Measurements from ENCODE around the gene LSM8. TPM values are rescaled to one million over a fixed set of nuclear protein-coding genes. Genes with fewer than 3 reads are reported as not detected.
A peak's percentile ranks its signal among the peaks of the same experiment; 100 is the strongest.
"Not testable (repeated sequence)": the region's sequence is repeated elsewhere in the genome, so short reads cannot be mapped to it uniquely, and the experiment has no call there.

Gene LSM8
- 10 to 100 TPM; 15.9 to 45.2 (median 31.8) TPM for polyA plus RNA-seq
- long read RNA-seq, donor 1, full-length matches to known transcripts, result 79 of 84 reads
- long read RNA-seq, donor 1, partial matches to known transcripts, result 0 of 84 reads
- long read RNA-seq, donor 1, other reads (novel, unspliced or antisense), result 5 of 84 reads
- long read RNA-seq, donor 2, full-length matches to known transcripts, result 19 of 19 reads
- long read RNA-seq, donor 2, partial matches to known transcripts, result 0 of 19 reads
- long read RNA-seq, donor 2, other reads (novel, unspliced or antisense), result 0 of 19 reads
- long read RNA-seq, donor 3, full-length matches to known transcripts, result 29 of 35 reads
- long read RNA-seq, donor 3, partial matches to known transcripts, result 6 of 35 reads
- long read RNA-seq, donor 3, other reads (novel, unspliced or antisense), result 0 of 35 reads
- long read RNA-seq, donor 4, result 0 reads
- long read RNA-seq, donor 5, full-length matches to known transcripts, result 7 of 7 reads
- long read RNA-seq, donor 5, partial matches to known transcripts, result 0 of 7 reads
- long read RNA-seq, donor 5, other reads (novel, unspliced or antisense), result 0 of 7 reads
- long read RNA-seq, donor 6, full-length matches to known transcripts, result 34 of 34 reads
- long read RNA-seq, donor 6, partial matches to known transcripts, result 0 of 34 reads
- long read RNA-seq, donor 6, other reads (novel, unspliced or antisense), result 0 of 34 reads
- long read RNA-seq, donor 7, full-length matches to known transcripts, result 74 of 74 reads
- long read RNA-seq, donor 7, partial matches to known transcripts, result 0 of 74 reads
- long read RNA-seq, donor 7, other reads (novel, unspliced or antisense), result 0 of 74 reads
- long read RNA-seq, donor 8, transcript LSM8-201 (4 exons, 1,305 nt), result major isoform, 5 of 5 reads
- long read RNA-seq, donor 8, partial matches to known transcripts, result 0 of 5 reads
- long read RNA-seq, donor 8, other reads (novel, unspliced or antisense), result 0 of 5 reads
- long read RNA-seq, donor 9, full-length matches to known transcripts, result 5 of 5 reads
- long read RNA-seq, donor 9, partial matches to known transcripts, result 0 of 5 reads
- long read RNA-seq, donor 9, other reads (novel, unspliced or antisense), result 0 of 5 reads
- long read RNA-seq, donor 10, full-length matches to known transcripts, result 43 of 51 reads
- long read RNA-seq, donor 10, partial matches to known transcripts, result 8 of 51 reads
- long read RNA-seq, donor 10, other reads (novel, unspliced or antisense), result 0 of 51 reads

- WGBS, 3 donors, result 0% methylated on average over 62 of the region's 62 CpGs
- Histone ChIP-seq H3K27me3 (ENCODE audit: control insufficient read depth in 3 of 3, insufficient read depth in 3 of 3, low read length in 3 of 3) (no peaks in the 10 kb centered on the region), H3K36me3 (ENCODE audit: control insufficient read depth in 3 of 3, insufficient read depth in 2 of 3, low read depth in 1 of 3, low read length in 3 of 3) (peaks cover 0 to 3% (median 0%) of the 10 kb centered on the region in 3 donors), H3K9me3 (ENCODE audit: control insufficient read depth in 2 of 2, insufficient read depth in 1 of 2, low read depth in 1 of 2, low read length in 1 of 2) (no peaks in the 10 kb centered on the region), H3K4me3 (ENCODE audit: low read depth in 1 of 3, low read length in 3 of 3) (peak within 1 kb of the TSS; percentile 76 to 99 (median 88)), H3K27ac (ENCODE audit: low read depth in 1 of 3, low read length in 2 of 3) (peak within 1 kb of the TSS; percentile 92 to 99 (median 96)), H3K4me1 (ENCODE audit: control insufficient read depth in 3 of 3, insufficient read depth in 2 of 3, low read depth in 1 of 3, low read length in 2 of 3) (peaks cover 0 to 5% (median 4%) of the 10 kb centered on the region in 3 donors)
- DNase-seq (peak; percentile 99), FAIRE-seq (no peak)
These were observed at the start of gene LSM8 for GRCh38 chr7:118183786-118184564. LSM8 (plus strand) TSS chr7:118184164; CDS start chr7:118184224, 60 bp downstream.

GRCh38 chr7:118134420-118134819 lies 49.5 kb upstream of the LSM8 start:
- H3K9me3 ChIP-seq (ENCODE audit: control insufficient read depth in 2 of 2, insufficient read depth in 1 of 2, low read depth in 1 of 2, low read length in 1 of 2); DNase-seq; H3K36me3 ChIP-seq (ENCODE audit: control insufficient read depth in 3 of 3, insufficient read depth in 2 of 3, low read depth in 1 of 3, low read length in 3 of 3); H3K27ac ChIP-seq (ENCODE audit: low read depth in 1 of 3, low read length in 2 of 3); H3K27me3 ChIP-seq (ENCODE audit: control insufficient read depth in 3 of 3, insufficient read depth in 3 of 3, low read length in 3 of 3); FAIRE-seq; H3K4me3 ChIP-seq (ENCODE audit: low read depth in 1 of 3, low read length in 3 of 3); H3K4me1 ChIP-seq (ENCODE audit: control insufficient read depth in 3 of 3, insufficient read depth in 2 of 3, low read depth in 1 of 3, low read length in 2 of 3): not testable (repeated sequence)

- 49 to 68% (median 62%) methylated on average over 1 of the region's 1 CpG for WGBS, 3 donors
- Histone ChIP-seq H3K27me3 (ENCODE audit: control insufficient read depth in 3 of 3, insufficient read depth in 3 of 3, low read length in 3 of 3) (no peaks in the 10 kb centered on the region), H3K4me1 (ENCODE audit: control insufficient read depth in 3 of 3, insufficient read depth in 2 of 3, low read depth in 1 of 3, low read length in 2 of 3) (no peaks in the 10 kb centered on the region), H3K4me3 (ENCODE audit: low read depth in 1 of 3, low read length in 3 of 3) (no peak overlapping the region), H3K36me3 (ENCODE audit: control insufficient read depth in 3 of 3, insufficient read depth in 2 of 3, low read depth in 1 of 3, low read length in 3 of 3) (no peaks in the 10 kb centered on the region), H3K27ac (ENCODE audit: low read depth in 1 of 3, low read length in 2 of 3) (no peak overlapping the region), H3K9me3 (ENCODE audit: control insufficient read depth in 2 of 2, insufficient read depth in 1 of 2, low read depth in 1 of 2, low read length in 1 of 2) (no peaks in the 10 kb centered on the region)
- FAIRE-seq (no peak), DNase-seq (no peak)
These were observed 43.5 kb upstream of the LSM8 start for GRCh38 chr7:118140468-118140867.

- DNase-seq (no peak), FAIRE-seq (no peak)
- Histone ChIP-seq H3K4me1 (ENCODE audit: control insufficient read depth in 3 of 3, insufficient read depth in 2 of 3, low read depth in 1 of 3, low read length in 2 of 3) (no peaks in the 10 kb centered on the region), H3K36me3 (ENCODE audit: control insufficient read depth in 3 of 3, insufficient read depth in 2 of 3, low read depth in 1 of 3, low read length in 3 of 3) (no peaks in the 10 kb centered on the region), H3K27ac (ENCODE audit: low read depth in 1 of 3, low read length in 2 of 3) (no peak overlapping the region), H3K4me3 (ENCODE audit: low read depth in 1 of 3, low read length in 3 of 3) (no peak overlapping the region), H3K27me3 (ENCODE audit: control insufficient read depth in 3 of 3, insufficient read depth in 3 of 3, low read length in 3 of 3) (no peaks in the 10 kb centered on the region), H3K9me3 (ENCODE audit: control insufficient read depth in 2 of 2, insufficient read depth in 1 of 2, low read depth in 1 of 2, low read length in 1 of 2) (no peaks in the 10 kb centered on the region)
- 74 to 87% (median 85%) methylated on average over 1 of the region's 1 CpG for WGBS, 3 donors
These were observed 42.0 kb upstream of the LSM8 start for GRCh38 chr7:118142012-118142411.

- WGBS, 3 donors, result 50 to 62% (median 54%) methylated on average over 2 of the region's 2 CpGs
- Histone ChIP-seq H3K36me3 (ENCODE audit: control insufficient read depth in 3 of 3, insufficient read depth in 2 of 3, low read depth in 1 of 3, low read length in 3 of 3) (no peaks in the 10 kb centered on the region), H3K9me3 (ENCODE audit: control insufficient read depth in 2 of 2, insufficient read depth in 1 of 2, low read depth in 1 of 2, low read length in 1 of 2) (no peaks in the 10 kb centered on the region), H3K27ac (ENCODE audit: low read depth in 1 of 3, low read length in 2 of 3) (no peak overlapping the region), H3K4me3 (ENCODE audit: low read depth in 1 of 3, low read length in 3 of 3) (no peak overlapping the region), H3K4me1 (ENCODE audit: control insufficient read depth in 3 of 3, insufficient read depth in 2 of 3, low read depth in 1 of 3, low read length in 2 of 3) (no peaks in the 10 kb centered on the region), H3K27me3 (ENCODE audit: control insufficient read depth in 3 of 3, insufficient read depth in 3 of 3, low read length in 3 of 3) (no peaks in the 10 kb centered on the region)
- FAIRE-seq (no peak), DNase-seq (no peak)
These were observed 35.0 kb upstream of the LSM8 start for GRCh38 chr7:118148930-118149329.

GRCh38 chr7:118149394-118149793 lies 34.6 kb upstream of the LSM8 start:
- DNase-seq, result no peak
- no peak for FAIRE-seq
- no peaks in the 10 kb centered on the region for H3K36me3 ChIP-seq (ENCODE audit: control insufficient read depth in 3 of 3, insufficient read depth in 2 of 3, low read depth in 1 of 3, low read length in 3 of 3)
- H3K27me3 ChIP-seq (ENCODE audit: control insufficient read depth in 3 of 3, insufficient read depth in 3 of 3, low read length in 3 of 3), result no peaks in the 10 kb centered on the region
- H3K4me1 ChIP-seq (ENCODE audit: control insufficient read depth in 3 of 3, insufficient read depth in 2 of 3, low read depth in 1 of 3, low read length in 2 of 3), result no peaks in the 10 kb centered on the region
- no peak overlapping the region for H3K27ac ChIP-seq (ENCODE audit: low read depth in 1 of 3, low read length in 2 of 3)
- WGBS, 3 donors, result 35 to 77% (median 64%) methylated on average over 2 of the region's 2 CpGs
- no peak overlapping the region for H3K4me3 ChIP-seq (ENCODE audit: low read depth in 1 of 3, low read length in 3 of 3)
- no peaks in the 10 kb centered on the region for H3K9me3 ChIP-seq (ENCODE audit: control insufficient read depth in 2 of 2, insufficient read depth in 1 of 2, low read depth in 1 of 2, low read length in 1 of 2)

- no peak overlapping the region for H3K4me3 ChIP-seq (ENCODE audit: low read depth in 1 of 3, low read length in 3 of 3)
- no peaks in the 10 kb centered on the region for H3K27me3 ChIP-seq (ENCODE audit: control insufficient read depth in 3 of 3, insufficient read depth in 3 of 3, low read length in 3 of 3)
- FAIRE-seq, result no peak
- no peaks in the 10 kb centered on the region for H3K4me1 ChIP-seq (ENCODE audit: control insufficient read depth in 3 of 3, insufficient read depth in 2 of 3, low read depth in 1 of 3, low read length in 2 of 3)
- 78 to 90% (median 84%) methylated on average over 2 of the region's 2 CpGs for WGBS, 3 donors
- H3K27ac ChIP-seq (ENCODE audit: low read depth in 1 of 3, low read length in 2 of 3), result no peak overlapping the region
- H3K9me3 ChIP-seq (ENCODE audit: control insufficient read depth in 2 of 2, insufficient read depth in 1 of 2, low read depth in 1 of 2, low read length in 1 of 2), result no peaks in the 10 kb centered on the region
- no peaks in the 10 kb centered on the region for H3K36me3 ChIP-seq (ENCODE audit: control insufficient read depth in 3 of 3, insufficient read depth in 2 of 3, low read depth in 1 of 3, low read length in 3 of 3)
- DNase-seq, result no peak
These were observed 32.3 kb upstream of the LSM8 start for GRCh38 chr7:118151671-118152070.
